PC-3 (cell line): ENCODE data around the gene CSRNP3. TPM values are rescaled to one million over a fixed set of nuclear protein-coding genes. Genes with fewer than 3 reads are reported as not detected.

Source experiments
- ATAC-seq: fragments of 200-7000 bp; cut with Tn5 transposase; 2 replicates; pipeline ENCODE4 v1.9.1; 2020; ENCODE audit warnings: mild to moderate bottlenecking, moderate library complexity
- BruUV-seq: library from RNA; stranded (reverse); fragments of 400-500 nt; replicated peaks from 2 replicates; lab custom pipeline; 2021; lab: Mats Ljungman, UMichigan
- CTCF ChIA-PET: fragments of 300-600 bp; sonication (Branson Sonifier 250); formaldehyde crosslinking; loops from one replicate; lab custom pipeline; 2022; ENCODE audit warnings: antibody characterized with exemption; lab: Charles Lee
- POLR2A ChIA-PET: fragments of 300-600 bp; sonication (Branson Sonifier 250); formaldehyde crosslinking; loops from one replicate; lab custom pipeline; 2022; ENCODE audit warnings: antibody characterized with exemption; ENCODE audit not compliant: unreplicated experiment; lab: Charles Lee
- DNase-seq: peaks from one replicate; pipeline ENCODE4 v3.0.0-alpha.2; 2015
- H2AFZ ChIP-seq: fragments of 300-600 bp; sonication (generic); 2 replicates; pipeline ENCODE4 v1.6.0; 2016; ENCODE audit warnings: antibody characterized with exemption, low read length
- H3F3A ChIP-seq: fragments of 300-600 bp; sonication (generic); one replicate; pipeline ENCODE4 v1.6.0; 2017; ENCODE audit warnings: antibody characterized with exemption, low read length, control low read depth, mild to moderate bottlenecking; ENCODE audit not compliant: unreplicated experiment
- H3K27ac ChIP-seq: fragments of 300-600 bp; sonication (generic); 2 replicates; pipeline ENCODE4 v1.5.1; 2016; ENCODE audit warnings: mild to moderate bottlenecking, low read length
- H3K27me3 ChIP-seq: fragments of 300-600 bp; sonication (generic); 2 replicates; pipeline ENCODE4 v1.6.1; 2016; ENCODE audit warnings: low read length, mixed read lengths
- H3K36me3 ChIP-seq: fragments of 300-600 bp; sonication (generic); 2 replicates; pipeline ENCODE4 v1.6.1; 2016; ENCODE audit warnings: low read depth, mixed run types, low read length, mixed read lengths
- H3K4me1 ChIP-seq: fragments of 300-600 bp; sonication (generic); 2 replicates; pipeline ENCODE4 v1.5.1; 2016; ENCODE audit warnings: low read length; ENCODE audit not compliant: insufficient read depth
- H3K4me2 ChIP-seq: fragments of 300-600 bp; sonication (generic); 2 replicates; pipeline ENCODE4 v1.6.0; 2016; ENCODE audit warnings: low read length
- H3K4me3 ChIP-seq: fragments of 300-600 bp; sonication (generic); 2 replicates; pipeline ENCODE4 v1.5.1; 2016; ENCODE audit warnings: mild to moderate bottlenecking, low read length, mixed read lengths
- H3K79me2 ChIP-seq: fragments of 300-600 bp; sonication (generic); 2 replicates; pipeline ENCODE4 v1.6.1; 2017; ENCODE audit warnings: low read length, mixed read lengths
- H3K9ac ChIP-seq: fragments of 300-600 bp; sonication (generic); 2 replicates; pipeline ENCODE4 v1.6.0; 2016; ENCODE audit warnings: mild to moderate bottlenecking, low read length
- H3K9me2 ChIP-seq: fragments of 300-600 bp; sonication (generic); replicated peaks from 2 replicates; pipeline ENCODE4 v1.6.1; 2016; ENCODE audit warnings: mixed run types, low read length, mixed read lengths
- H3K9me3 ChIP-seq: fragments of 300-600 bp; sonication (generic); 2 replicates; pipeline ENCODE4 v1.6.1; 2016; ENCODE audit warnings: low read length, mixed read lengths
- H4K20me1 ChIP-seq: fragments of 300-600 bp; sonication (generic); 2 replicates; pipeline ENCODE4 v1.6.1; 2016; ENCODE audit warnings: low read length, mixed read lengths
- EZH2 ChIP-seq: fragments of 300-600 bp; sonication (generic); IDR thresholded peaks from one replicate; pipeline ENCODE4 v1.6.1; 2017; ENCODE audit warnings: antibody characterized with exemption, mild to moderate bottlenecking, low read length; ENCODE audit not compliant: unreplicated experiment
- EZH2phosphoT487 ChIP-seq: fragments of 300-600 bp; sonication (generic); IDR thresholded peaks from 2 replicates; pipeline ENCODE4 v1.6.1; 2018; ENCODE audit warnings: mild to moderate bottlenecking, antibody characterized with exemption, low read length, borderline replicate concordance
- intact Hi-C: fragments of 100-400 bp; cut with micrococcal nuclease; formaldehyde crosslinking; loops from 2 replicates; pipeline ENCODE4 v1.9.0; 2023
- total RNA-seq: library from RNA; depleted of rRNA; stranded (reverse); fragments of >200 nt; gene quantifications from 2 replicates; pipeline ENCODE4 v1.2.3, GENCODE V29; 2014
- TF ChIP-seq, protein P1 (sequence below): fragments of 300-600 bp; sonication (generic); conservative IDR thresholded peaks from 2 replicates; pipeline ENCODE4 v1.5.1; 2017; ENCODE audit warnings: antibody characterized with exemption, low read depth, mild to moderate bottlenecking, low read length

The CSRNP3 gene
- total RNA-seq, 1 experiment from 2014 or later: 2.2 TPM

DNA sequence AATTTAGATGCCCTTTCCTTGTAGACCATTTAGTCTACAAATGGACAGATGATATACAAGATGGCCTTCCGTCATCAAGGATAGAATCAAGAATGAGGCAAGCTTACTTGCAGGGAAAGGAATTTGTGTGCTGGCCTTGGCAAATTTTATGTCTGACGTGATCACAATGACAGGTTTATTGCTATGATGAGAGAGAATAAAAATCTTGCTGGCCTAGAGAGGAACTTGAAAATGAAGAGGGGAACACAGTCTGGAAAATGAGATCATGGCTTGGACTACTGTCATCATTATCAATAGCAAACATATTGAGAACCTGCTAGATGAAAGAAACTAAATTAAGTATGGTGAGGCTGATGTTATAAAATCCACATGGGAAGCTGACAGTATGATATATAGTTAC is 66.0 kb downstream of the CSRNP3 start:
- Histone ChIP-seq H3K27me3 (no peaks in the 10 kb centered on the region), H3K27ac (no peak overlapping the region), H3K4me3 (no peak overlapping the region), H3K4me1 (no peaks in the 10 kb centered on the region), H2AFZ (no peak overlapping the region), H3K79me2 (no peaks in the 10 kb centered on the region), H3K9me3 (no peaks in the 10 kb centered on the region), H3F3A (no peaks in the 10 kb centered on the region), H3K9ac (no peak overlapping the region), H3K9me2 (no peaks in the 10 kb centered on the region), H4K20me1 (no peaks in the 10 kb centered on the region), H3K36me3 (no peaks in the 10 kb centered on the region), H3K4me2 (no peak overlapping the region)
- DNase-seq (no peak), ATAC-seq (no peak)
- intact Hi-C loops: no loop called here
- TF ChIP-seq, protein P1, sequence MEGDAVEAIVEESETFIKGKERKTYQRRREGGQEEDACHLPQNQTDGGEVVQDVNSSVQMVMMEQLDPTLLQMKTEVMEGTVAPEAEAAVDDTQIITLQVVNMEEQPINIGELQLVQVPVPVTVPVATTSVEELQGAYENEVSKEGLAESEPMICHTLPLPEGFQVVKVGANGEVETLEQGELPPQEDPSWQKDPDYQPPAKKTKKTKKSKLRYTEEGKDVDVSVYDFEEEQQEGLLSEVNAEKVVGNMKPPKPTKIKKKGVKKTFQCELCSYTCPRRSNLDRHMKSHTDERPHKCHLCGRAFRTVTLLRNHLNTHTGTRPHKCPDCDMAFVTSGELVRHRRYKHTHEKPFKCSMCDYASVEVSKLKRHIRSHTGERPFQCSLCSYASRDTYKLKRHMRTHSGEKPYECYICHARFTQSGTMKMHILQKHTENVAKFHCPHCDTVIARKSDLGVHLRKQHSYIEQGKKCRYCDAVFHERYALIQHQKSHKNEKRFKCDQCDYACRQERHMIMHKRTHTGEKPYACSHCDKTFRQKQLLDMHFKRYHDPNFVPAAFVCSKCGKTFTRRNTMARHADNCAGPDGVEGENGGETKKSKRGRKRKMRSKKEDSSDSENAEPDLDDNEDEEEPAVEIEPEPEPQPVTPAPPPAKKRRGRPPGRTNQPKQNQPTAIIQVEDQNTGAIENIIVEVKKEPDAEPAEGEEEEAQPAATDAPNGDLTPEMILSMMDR: no peak
- no peak for TF ChIP-seq EZH2
- TF ChIP-seq EZH2phosphoT487: no peak
- CTCF ChIA-PET: no interaction called here
- no TSS peak for BruUV-seq
- POLR2A ChIA-PET: no interaction called here

DNA sequence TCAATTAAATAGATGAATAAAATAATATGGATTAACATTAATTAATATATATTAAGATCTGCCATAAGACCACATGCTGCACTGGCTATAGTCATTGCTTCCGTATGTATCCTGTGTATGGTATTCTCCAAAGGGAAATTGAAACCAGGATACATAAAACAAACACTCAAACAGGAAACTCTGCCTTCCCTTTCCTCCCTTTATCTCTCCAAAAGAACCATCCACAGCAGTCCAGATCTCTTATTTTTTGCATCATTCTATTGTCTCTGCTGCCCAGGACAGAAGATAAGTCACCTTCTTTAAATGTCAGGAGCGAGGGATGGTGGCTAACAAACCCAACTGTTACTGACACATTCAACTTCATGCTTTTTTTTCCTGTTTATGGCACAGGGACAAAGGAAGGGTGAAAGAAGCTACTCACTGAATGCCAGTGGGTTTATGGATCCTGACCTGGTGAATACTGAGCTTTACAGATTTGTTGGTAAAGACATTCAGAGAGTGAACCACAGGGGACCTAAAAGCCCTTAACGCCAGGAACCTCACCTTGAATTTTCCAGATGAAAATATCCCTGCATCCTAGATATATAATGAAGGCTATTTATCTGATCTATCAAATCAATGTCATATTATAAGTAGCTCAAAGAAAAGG is 67.5 kb downstream of the CSRNP3 start:
- Histone ChIP-seq H3K9me3 (no peaks in the 10 kb centered on the region), H3K4me1 (no peaks in the 10 kb centered on the region), H3K4me2 (no peak overlapping the region), H3K27ac (no peak overlapping the region), H3K9me2 (no peaks in the 10 kb centered on the region), H2AFZ (no peak overlapping the region), H3K27me3 (no peaks in the 10 kb centered on the region), H3F3A (no peaks in the 10 kb centered on the region), H3K9ac (no peak overlapping the region), H3K4me3 (no peak overlapping the region), H4K20me1 (no peaks in the 10 kb centered on the region), H3K79me2 (no peaks in the 10 kb centered on the region), H3K36me3 (no peaks in the 10 kb centered on the region)
- DNase-seq: no peak
- TF ChIP-seq EZH2phosphoT487: no peak
- TF ChIP-seq, protein P1: no peak
- no peak for TF ChIP-seq EZH2
- BruUV-seq: no TSS peak
- ATAC-seq: no peak
- POLR2A ChIA-PET: no interaction called here
- intact Hi-C loops: no loop called here
- CTCF ChIA-PET: no interaction called here

DNA sequence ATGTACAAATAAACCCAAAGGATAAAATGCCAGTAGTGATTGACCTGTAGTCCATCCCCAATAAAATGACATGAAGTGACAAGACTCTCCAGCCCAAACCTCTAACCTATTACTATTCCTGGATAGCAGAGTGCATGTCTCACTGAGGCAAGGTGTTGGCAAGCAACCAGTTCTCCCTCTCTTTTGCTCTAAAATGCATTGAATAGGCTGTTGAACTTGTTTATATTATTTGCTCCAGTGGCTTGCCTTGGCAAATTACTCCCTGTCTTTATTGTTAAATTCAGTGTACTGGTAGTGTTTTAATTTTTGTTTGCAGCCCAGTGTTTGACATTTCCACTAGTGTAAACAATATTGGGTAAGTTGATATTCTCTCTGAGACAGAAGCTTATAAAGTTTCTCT is 70.5 kb downstream of the CSRNP3 start:
- intact Hi-C loops: no loop called here
- DNase-seq (no peak), ATAC-seq (peak; percentile 48)
- Histone ChIP-seq H3K36me3 (no peaks in the 10 kb centered on the region), H3K27ac (no peak overlapping the region), H3K4me2 (no peak overlapping the region), H3F3A (no peaks in the 10 kb centered on the region), H4K20me1 (no peaks in the 10 kb centered on the region), H2AFZ (no peak overlapping the region), H3K9me3 (no peaks in the 10 kb centered on the region), H3K9ac (no peak overlapping the region), H3K4me1 (no peaks in the 10 kb centered on the region), H3K4me3 (no peak overlapping the region), H3K79me2 (no peaks in the 10 kb centered on the region), H3K27me3 (no peaks in the 10 kb centered on the region), H3K9me2 (no peaks in the 10 kb centered on the region)
- ChIA-PET CTCF (no interaction called here), POLR2A (no interaction called here)
- BruUV-seq: no TSS peak
- TF ChIP-seq EZH2phosphoT487 (no peak), EZH2 (no peak)
- TF ChIP-seq, protein P1: no peak
